Nephron (organoid): ENCODE data around the gene C6orf15.
A peak's percentile ranks its signal among the peaks of the same experiment; 100 is the strongest.

Experiments used
- H3K27ac Mint-ChIP-seq, 3 experiments: 2 replicates each; pipeline ENCODE4 v1.8.0; 2020; ENCODE audit warnings: mixed read lengths in 3 of 3, mild to moderate bottlenecking in 2 of 3, moderate library complexity in 1 of 3
- H3K27me3 Mint-ChIP-seq: 2 replicates; pipeline ENCODE4 v1.8.0; 2021; ENCODE audit warnings: low read depth, mild to moderate bottlenecking, moderate library complexity, mixed read lengths
- H3K36me3 Mint-ChIP-seq: 2 replicates; pipeline ENCODE4 v1.8.0; 2020; ENCODE audit warnings: low read depth, mixed read lengths
- H3K4me1 Mint-ChIP-seq: 2 replicates; pipeline ENCODE4 v1.8.0; 2020; ENCODE audit warnings: mixed read lengths
- H3K4me3 Mint-ChIP-seq, 3 experiments: 2 replicates each; pipeline ENCODE4 v1.8.0; 2020; ENCODE audit warnings: mild to moderate bottlenecking in 3 of 3, mixed read lengths in 3 of 3, moderate library complexity in 2 of 3
- H3K9me3 Mint-ChIP-seq: 2 replicates; pipeline ENCODE4 v1.8.0; 2020; ENCODE audit warnings: mixed read lengths
- TF ChIP-seq, protein P1 (sequence below), 3 experiments: fragments of 200-600 bp; sonication (generic); IDR thresholded peaks; one replicate each; pipeline ENCODE4 v1.5.0; 2021; ENCODE audit warnings: antibody characterized with exemption in 3 of 3; ENCODE audit not compliant: unreplicated experiment in 3 of 3

C6orf15 gene

GRCh38 chr6:31126396-31127175 is 14.2 kb upstream of the C6orf15 start:
- peaks cover 43% of the 10 kb centered on the region for H3K4me1 Mint-ChIP-seq
- H3K9me3 Mint-ChIP-seq = no peaks in the 10 kb centered on the region
- H3K27ac Mint-ChIP-seq = peak overlapping the region in 2 of 3 experiments; percentile 2 to 31
- peaks cover 28% of the 10 kb centered on the region for H3K27me3 Mint-ChIP-seq
- TF ChIP-seq, protein P1, sequence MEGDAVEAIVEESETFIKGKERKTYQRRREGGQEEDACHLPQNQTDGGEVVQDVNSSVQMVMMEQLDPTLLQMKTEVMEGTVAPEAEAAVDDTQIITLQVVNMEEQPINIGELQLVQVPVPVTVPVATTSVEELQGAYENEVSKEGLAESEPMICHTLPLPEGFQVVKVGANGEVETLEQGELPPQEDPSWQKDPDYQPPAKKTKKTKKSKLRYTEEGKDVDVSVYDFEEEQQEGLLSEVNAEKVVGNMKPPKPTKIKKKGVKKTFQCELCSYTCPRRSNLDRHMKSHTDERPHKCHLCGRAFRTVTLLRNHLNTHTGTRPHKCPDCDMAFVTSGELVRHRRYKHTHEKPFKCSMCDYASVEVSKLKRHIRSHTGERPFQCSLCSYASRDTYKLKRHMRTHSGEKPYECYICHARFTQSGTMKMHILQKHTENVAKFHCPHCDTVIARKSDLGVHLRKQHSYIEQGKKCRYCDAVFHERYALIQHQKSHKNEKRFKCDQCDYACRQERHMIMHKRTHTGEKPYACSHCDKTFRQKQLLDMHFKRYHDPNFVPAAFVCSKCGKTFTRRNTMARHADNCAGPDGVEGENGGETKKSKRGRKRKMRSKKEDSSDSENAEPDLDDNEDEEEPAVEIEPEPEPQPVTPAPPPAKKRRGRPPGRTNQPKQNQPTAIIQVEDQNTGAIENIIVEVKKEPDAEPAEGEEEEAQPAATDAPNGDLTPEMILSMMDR (IDR thresholded peaks at IDR 0.05; ENCODE audit: unreplicated experiment in 3 of 3) = no peak
- no peaks in the 10 kb centered on the region for H3K36me3 Mint-ChIP-seq
- H3K4me3 Mint-ChIP-seq = no peak overlapping the region

- Mint-ChIP-seq H3K36me3 (no peaks in the 10 kb centered on the region), H3K27me3 (peaks cover 27% of the 10 kb centered on the region), H3K9me3 (no peaks in the 10 kb centered on the region), H3K4me3 (no peak overlapping the region), H3K4me1 (peaks cover 44% of the 10 kb centered on the region), H3K27ac (peak overlapping the region in 2 of 3 experiments; percentile 71 to 79)
- TF ChIP-seq, protein P1 (IDR thresholded peaks at IDR 0.05; ENCODE audit: unreplicated experiment in 3 of 3) = no peak
These were observed 13.4 kb upstream of the C6orf15 start for GRCh38 chr6:31125586-31126363.

DNA sequence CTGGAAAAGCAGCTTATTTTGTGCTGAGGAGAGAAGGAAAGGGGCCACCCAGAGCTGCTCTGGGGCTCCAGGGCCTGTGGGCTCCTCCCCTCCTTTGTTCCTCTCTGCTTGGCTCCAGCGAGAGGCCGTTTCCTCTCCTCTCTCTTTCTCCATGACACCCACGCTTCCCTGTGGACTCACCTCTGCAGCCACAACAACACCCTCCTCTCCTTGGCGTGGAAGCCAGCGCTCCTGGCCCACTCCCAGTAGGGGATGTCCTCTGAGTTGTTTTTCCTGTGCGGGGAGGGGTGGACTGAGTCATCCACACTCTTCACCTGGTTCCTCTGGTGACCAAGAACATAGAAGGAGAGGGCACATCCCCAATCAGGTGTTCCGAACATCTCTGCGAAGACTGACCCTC is 12.8 kb upstream of the C6orf15 start:
- H3K4me3 Mint-ChIP-seq = peak overlapping the region in 1 of 3 experiments; percentile 27
- H3K27ac Mint-ChIP-seq = peak overlapping the region; percentile 50 to 79 (median 71)
- H3K4me1 Mint-ChIP-seq = peaks cover 44% of the 10 kb centered on the region
- TF ChIP-seq, protein P1 (IDR thresholded peaks at IDR 0.05; ENCODE audit: unreplicated experiment in 3 of 3) = no peak
- H3K9me3 Mint-ChIP-seq = no peaks in the 10 kb centered on the region
- H3K27me3 Mint-ChIP-seq = peaks cover 26% of the 10 kb centered on the region
- H3K36me3 Mint-ChIP-seq = no peaks in the 10 kb centered on the region

DNA sequence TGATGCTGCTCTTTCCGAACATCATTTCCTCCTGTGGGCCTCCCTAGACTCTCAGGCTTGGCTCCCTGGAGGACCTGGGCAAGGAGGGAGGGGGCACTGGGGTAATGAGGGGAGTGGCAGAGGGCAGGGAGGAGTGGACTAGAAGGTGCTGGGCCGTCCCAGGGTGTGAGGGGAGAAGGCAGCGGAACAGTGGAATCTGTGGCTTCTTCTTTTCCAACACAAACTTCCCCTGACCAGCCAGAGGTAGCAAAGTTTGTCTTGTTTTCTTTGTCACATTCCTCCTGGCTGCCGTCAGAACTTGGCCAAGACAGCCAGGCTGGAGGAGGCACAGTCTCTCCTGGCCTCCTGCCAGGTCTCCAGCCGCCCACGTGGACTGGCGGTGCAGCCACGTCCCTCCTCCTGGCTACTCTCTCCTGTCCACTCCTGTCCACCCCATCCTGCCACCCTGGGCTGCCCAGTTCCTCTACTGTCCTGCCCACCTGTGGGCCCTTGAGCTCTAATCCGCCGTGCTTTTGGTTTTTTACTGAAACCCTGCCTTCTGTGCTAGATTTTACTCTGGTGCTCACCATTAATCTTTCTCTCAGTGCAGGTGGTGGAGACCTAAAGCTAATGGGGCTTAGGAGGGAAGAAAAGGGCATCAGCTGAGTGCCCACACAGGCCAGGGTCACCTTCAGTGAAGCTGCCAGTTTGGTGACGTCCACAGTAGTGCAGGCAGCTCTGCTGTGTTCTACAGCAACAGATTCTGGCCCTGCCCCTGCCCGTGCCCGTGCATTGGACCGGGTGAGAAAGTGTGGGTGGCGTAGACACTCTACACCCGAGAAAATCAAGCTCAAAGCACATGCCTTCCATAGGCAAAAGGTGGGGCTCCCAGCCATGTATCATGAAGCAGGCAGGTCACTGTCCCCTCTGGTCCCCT is 10.7 kb upstream of the C6orf15 start:
- Mint-ChIP-seq H3K27me3 (peaks cover 13% of the 10 kb centered on the region), H3K4me1 (peaks cover 41% of the 10 kb centered on the region), H3K9me3 (no peaks in the 10 kb centered on the region), H3K4me3 (no peak overlapping the region), H3K27ac (peak overlapping the region; percentile 79 to 95 (median 84)), H3K36me3 (no peaks in the 10 kb centered on the region)
- TF ChIP-seq, protein P1 (IDR thresholded peaks at IDR 0.05; ENCODE audit: unreplicated experiment in 3 of 3) = no peak

DNA sequence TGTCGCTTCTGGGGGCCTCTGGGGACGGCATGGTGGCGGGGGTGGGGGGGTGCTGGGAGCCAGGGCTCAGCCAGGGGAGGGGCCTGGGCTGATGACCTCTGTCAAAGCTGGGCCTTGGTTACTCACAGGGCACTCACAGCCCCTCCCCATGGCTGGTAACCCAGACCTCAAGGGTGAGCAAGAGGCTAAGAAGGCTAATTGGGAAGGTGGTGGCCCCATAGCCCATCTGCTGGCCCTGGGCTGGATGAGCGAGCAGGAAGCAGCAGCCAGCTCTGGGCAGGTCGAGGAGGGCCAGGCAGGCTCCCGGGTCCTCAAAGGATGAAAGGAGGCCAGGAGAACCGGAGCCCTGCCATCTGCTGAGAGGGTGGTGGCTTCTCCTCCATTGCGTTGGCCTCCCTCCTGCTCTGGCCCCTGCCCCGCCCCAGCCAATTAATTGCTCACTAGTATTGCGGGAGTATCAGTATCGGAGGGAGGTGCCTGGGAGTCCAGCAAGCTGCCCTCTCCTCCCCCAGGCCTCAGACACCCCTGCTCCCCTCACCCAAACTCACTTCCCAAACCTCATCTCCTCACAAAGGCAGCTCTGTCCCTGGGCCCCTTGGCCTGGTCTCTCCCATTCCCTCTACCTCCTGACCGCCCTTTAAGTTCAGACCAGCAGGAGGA is 8.9 kb upstream of the C6orf15 start:
- H3K4me1 Mint-ChIP-seq = peaks cover 43% of the 10 kb centered on the region
- TF ChIP-seq, protein P1 (IDR thresholded peaks at IDR 0.05; ENCODE audit: unreplicated experiment in 3 of 3) = no peak
- peak overlapping the region in 2 of 3 experiments; percentile 56 to 58 for H3K27ac Mint-ChIP-seq
- H3K9me3 Mint-ChIP-seq = no peaks in the 10 kb centered on the region
- H3K27me3 Mint-ChIP-seq = peaks cover 6% of the 10 kb centered on the region
- H3K4me3 Mint-ChIP-seq = no peak overlapping the region
- H3K36me3 Mint-ChIP-seq = no peaks in the 10 kb centered on the region
